Hematopoietic multipotent progenitor cell treated with erythropoietin and hydrocortisone succinate and interleukin-3 and kit ligand, for 6 days (in vitro differentiated cells): ENCODE data around the gene PRMT7.

Source experiments
- DNase-seq: peaks from one replicate; pipeline ENCODE4 v3.0.0-alpha.2; 2015

The PRMT7 gene

GRCh38 chr16:68400083-68400923 is 89.5 kb downstream of the PRMT7 start:
- no peak for DNase-seq

- no peak for DNase-seq
These were observed 90.2 kb downstream of the PRMT7 start for GRCh38 chr16:68400924-68401460.

- DNase-seq = no peak
These were observed 91.3 kb downstream of the PRMT7 start for GRCh38 chr16:68401871-68402747.

- DNase-seq = no peak
These were observed 91.9 kb downstream of the PRMT7 start for GRCh38 chr16:68402748-68403040.

- DNase-seq = no peak
These were observed 92.4 kb downstream of the PRMT7 start for GRCh38 chr16:68403177-68403576.

GRCh38 chr16:68403704-68404103 is 92.9 kb downstream of the PRMT7 start:
- DNase-seq = no peak

- no peak for DNase-seq
These were observed 94.0 kb downstream of the PRMT7 start for GRCh38 chr16:68404736-68405345.

GRCh38 chr16:68406458-68407152 is 95.8 kb downstream of the PRMT7 start:
- DNase-seq = no peak
